Peyer's patch (tissue), 4 donors: ENCODE data around the gene LRRFIP1. TPM values are rescaled to one million over a fixed set of nuclear protein-coding genes. Genes with fewer than 3 reads are reported as not detected.

Source experiments
- DNase-seq, 3 donors: peaks; one replicate each; pipeline ENCODE4 v3.0.0-alpha.2; 2017 to 2019
- H3K27ac ChIP-seq, 4 donors: fragments of 200-600 bp; sonication (generic); one replicate each; pipeline ENCODE4 v1.5.1; 2016 to 2019
- H3K27me3 ChIP-seq, 2 donors: fragments of 200-600 bp; sonication (generic); one replicate each; pipeline ENCODE4 v1.5.1; 2019
- H3K36me3 ChIP-seq, 3 donors: fragments of 200-600 bp; sonication (generic); one replicate each; pipeline ENCODE4 v1.5.1; 2016 to 2019
- H3K4me1 ChIP-seq, 4 donors: fragments of 200-600 bp; sonication (generic); one replicate each; pipeline ENCODE4 v1.5.1; 2016 to 2019
- H3K4me3 ChIP-seq, 4 donors: fragments of 200-600 bp; sonication (generic); 1 replicate in 3 of 4; 2 replicates in 1 of 4; pipeline ENCODE4 v1.5.1; 2016 to 2019; ENCODE audit warnings: mild to moderate bottlenecking in 1 of 4
- H3K9me3 ChIP-seq, 4 donors: fragments of 200-600 bp; sonication (generic); one replicate each; pipeline ENCODE4 v1.5.1; 2016 to 2019; ENCODE audit warnings: mild to moderate bottlenecking in 1 of 4
- POLR2A ChIP-seq, 2 donors: fragments of 450-650 bp; IDR thresholded peaks; one replicate each; pipeline ENCODE4 v1.5.1; 2017; ENCODE audit warnings: antibody characterized with exemption in 2 of 2, mild to moderate bottlenecking in 2 of 2, moderate library complexity in 2 of 2
- total RNA-seq, 4 donors: library from RNA; depleted of rRNA; stranded (reverse); fragments of >200 nt; gene quantifications; one replicate each; pipeline ENCODE4 v1.1.0, GENCODE V29; 2016
- TF ChIP-seq, protein P1 (sequence below), 6 experiments: fragments of 450-650 bp in 4 of 6; fragments of 200-600 bp in 2 of 6; sonication (generic) in 1 of 6; IDR thresholded peaks; one replicate each; pipeline ENCODE4 v1.5.1; 2017 to 2019; ENCODE audit warnings: antibody characterized with exemption in 6 of 6, mild to moderate bottlenecking in 3 of 6, moderate library complexity in 1 of 6

Gene LRRFIP1
- total RNA-seq, 4 donors from 2014 or later: 114 to 182 (median 135) TPM

- no peak overlapping the region for H3K27ac ChIP-seq
- H3K4me1 ChIP-seq: peaks cover 0 to 37% (median 12%) of the 10 kb centered on the region in 4 donors
- no peaks in the 10 kb centered on the region for H3K9me3 ChIP-seq
- no peak overlapping the region for H3K4me3 ChIP-seq
- H3K27me3 ChIP-seq: no peaks in the 10 kb centered on the region
- no peak for TF ChIP-seq POLR2A (IDR thresholded peaks at IDR 0.05)
- TF ChIP-seq, protein P1, sequence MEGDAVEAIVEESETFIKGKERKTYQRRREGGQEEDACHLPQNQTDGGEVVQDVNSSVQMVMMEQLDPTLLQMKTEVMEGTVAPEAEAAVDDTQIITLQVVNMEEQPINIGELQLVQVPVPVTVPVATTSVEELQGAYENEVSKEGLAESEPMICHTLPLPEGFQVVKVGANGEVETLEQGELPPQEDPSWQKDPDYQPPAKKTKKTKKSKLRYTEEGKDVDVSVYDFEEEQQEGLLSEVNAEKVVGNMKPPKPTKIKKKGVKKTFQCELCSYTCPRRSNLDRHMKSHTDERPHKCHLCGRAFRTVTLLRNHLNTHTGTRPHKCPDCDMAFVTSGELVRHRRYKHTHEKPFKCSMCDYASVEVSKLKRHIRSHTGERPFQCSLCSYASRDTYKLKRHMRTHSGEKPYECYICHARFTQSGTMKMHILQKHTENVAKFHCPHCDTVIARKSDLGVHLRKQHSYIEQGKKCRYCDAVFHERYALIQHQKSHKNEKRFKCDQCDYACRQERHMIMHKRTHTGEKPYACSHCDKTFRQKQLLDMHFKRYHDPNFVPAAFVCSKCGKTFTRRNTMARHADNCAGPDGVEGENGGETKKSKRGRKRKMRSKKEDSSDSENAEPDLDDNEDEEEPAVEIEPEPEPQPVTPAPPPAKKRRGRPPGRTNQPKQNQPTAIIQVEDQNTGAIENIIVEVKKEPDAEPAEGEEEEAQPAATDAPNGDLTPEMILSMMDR (IDR thresholded peaks at IDR 0.05): no peak
- H3K36me3 ChIP-seq: no peaks in the 10 kb centered on the region
- peak in 1 of 3 donors; percentile 42 for DNase-seq
Observed at GRCh38 chr2:237671466-237672138, 44.2 kb downstream of the LRRFIP1 start.

DNA sequence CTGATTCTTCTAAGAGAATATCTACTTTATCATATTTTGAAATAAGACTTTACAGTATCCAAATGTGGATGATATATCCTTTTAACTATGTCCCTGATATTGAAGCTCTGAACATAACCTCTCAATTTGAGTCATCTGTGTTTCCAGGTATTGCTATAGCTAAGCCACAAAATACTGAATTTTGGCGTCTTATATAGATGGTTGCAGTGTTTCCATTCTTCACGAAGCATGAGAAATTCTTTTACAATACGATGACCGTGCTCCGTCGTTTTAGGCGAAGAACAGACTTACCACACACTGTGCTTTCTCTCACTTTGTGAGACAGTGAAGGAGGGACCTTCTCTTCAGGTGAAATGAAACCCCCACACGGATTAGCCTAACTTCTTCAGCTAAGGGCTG lies 45.3 kb downstream of the LRRFIP1 start:
- no peak for DNase-seq
- TF ChIP-seq, protein P1 (IDR thresholded peaks at IDR 0.05): no peak
- TF ChIP-seq POLR2A (IDR thresholded peaks at IDR 0.05): no peak

GRCh38 chr2:237673130-237674001 lies 46.0 kb downstream of the LRRFIP1 start:
- no peak for TF ChIP-seq POLR2A (IDR thresholded peaks at IDR 0.05)
- TF ChIP-seq, protein P1 (IDR thresholded peaks at IDR 0.05): peak; percentile 72 to 91 (median 82)
- peak overlapping the region; percentile 31 to 36 (median 34) for H3K4me3 ChIP-seq
- no peaks in the 10 kb centered on the region for H3K27me3 ChIP-seq
- H3K4me1 ChIP-seq: peaks cover 0 to 37% (median 13%) of the 10 kb centered on the region in 4 donors
- no peaks in the 10 kb centered on the region for H3K36me3 ChIP-seq
- H3K27ac ChIP-seq: peak overlapping the region; percentile 37 to 78 (median 69)
- DNase-seq: peak; percentile 72 to 87 (median 83)
- no peaks in the 10 kb centered on the region for H3K9me3 ChIP-seq

More for the DNA sequence above, 45.3 kb downstream of the LRRFIP1 start:
- Histone ChIP-seq H3K27me3 (no peaks in the 10 kb centered on the region), H3K9me3 (no peaks in the 10 kb centered on the region), H3K4me1 (peaks cover 0 to 37% (median 12%) of the 10 kb centered on the region in 4 donors), H3K36me3 (no peaks in the 10 kb centered on the region), H3K4me3 (peak overlapping the region in 1 of 4 donors; percentile 36), H3K27ac (peak overlapping the region; percentile 37 to 78 (median 69))

GRCh38 chr2:237674731-237675276 lies 47.4 kb downstream of the LRRFIP1 start:
- H3K4me3 ChIP-seq: peak overlapping the region in 3 of 4 donors; percentile 26 to 30 (median 28)
- H3K36me3 ChIP-seq: no peaks in the 10 kb centered on the region
- no peaks in the 10 kb centered on the region for H3K27me3 ChIP-seq
- TF ChIP-seq POLR2A (IDR thresholded peaks at IDR 0.05): no peak
- TF ChIP-seq, protein P1 (IDR thresholded peaks at IDR 0.05): peak in 4 of 6 experiments; percentile 5 to 35 (median 13)
- H3K27ac ChIP-seq: peak overlapping the region; percentile 60 to 78 (median 70)
- H3K4me1 ChIP-seq: peaks cover 0 to 30% (median 14%) of the 10 kb centered on the region in 4 donors
- DNase-seq: peak; percentile 81 to 94 (median 87)
- H3K9me3 ChIP-seq: no peaks in the 10 kb centered on the region

DNA sequence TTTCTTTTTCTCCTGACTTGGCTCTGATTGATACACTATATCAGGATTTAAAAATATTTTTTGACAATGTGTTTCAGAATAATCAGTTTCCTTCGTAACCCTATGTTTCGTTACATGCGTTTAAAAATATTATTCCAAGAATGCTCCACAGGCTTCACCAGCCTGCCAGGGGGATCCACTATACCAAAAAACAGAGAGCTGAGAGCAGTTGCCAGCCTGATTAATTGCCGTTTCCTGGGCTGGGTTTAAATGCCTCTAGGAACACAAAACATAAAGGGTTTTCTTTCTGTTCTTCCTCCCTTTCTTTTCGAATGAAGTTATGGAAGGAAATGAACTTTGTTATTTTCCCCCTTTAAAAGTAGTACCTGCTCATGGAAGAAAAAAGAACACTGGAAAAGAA lies 47.9 kb downstream of the LRRFIP1 start:
- Histone ChIP-seq H3K27ac (peak overlapping the region; percentile 60 to 78 (median 70)), H3K4me1 (peaks cover 0 to 27% (median 14%) of the 10 kb centered on the region in 4 donors), H3K9me3 (no peaks in the 10 kb centered on the region), H3K4me3 (peak overlapping the region in 2 of 4 donors; percentile 28 to 30), H3K27me3 (no peaks in the 10 kb centered on the region), H3K36me3 (no peaks in the 10 kb centered on the region)
- DNase-seq: no peak
- TF ChIP-seq, protein P1 (IDR thresholded peaks at IDR 0.05): no peak
- no peak for TF ChIP-seq POLR2A (IDR thresholded peaks at IDR 0.05)
